Myocyte (in vitro differentiated cells): ENCODE measurements around the gene ZNF219. TPM values are rescaled to one million over a fixed set of nuclear protein-coding genes. Genes with fewer than 3 reads are reported as not detected.
A peak's percentile ranks its signal among the peaks of the same experiment; 100 is the strongest.

Experiments used
- DNase-seq: peaks from one replicate; pipeline ENCODE4 v3.0.0-alpha.2; 2012; ENCODE audit warnings: low read depth
- total RNA-seq: library from RNA; depleted of rRNA; stranded (reverse); fragments of >200 nt; gene quantifications from 2 replicates; pipeline ENCODE4 v1.2.3, GENCODE V29; 2014

The ZNF219 gene
- total RNA-seq, 1 donor from 2014 or later = 33.2 TPM

DNA sequence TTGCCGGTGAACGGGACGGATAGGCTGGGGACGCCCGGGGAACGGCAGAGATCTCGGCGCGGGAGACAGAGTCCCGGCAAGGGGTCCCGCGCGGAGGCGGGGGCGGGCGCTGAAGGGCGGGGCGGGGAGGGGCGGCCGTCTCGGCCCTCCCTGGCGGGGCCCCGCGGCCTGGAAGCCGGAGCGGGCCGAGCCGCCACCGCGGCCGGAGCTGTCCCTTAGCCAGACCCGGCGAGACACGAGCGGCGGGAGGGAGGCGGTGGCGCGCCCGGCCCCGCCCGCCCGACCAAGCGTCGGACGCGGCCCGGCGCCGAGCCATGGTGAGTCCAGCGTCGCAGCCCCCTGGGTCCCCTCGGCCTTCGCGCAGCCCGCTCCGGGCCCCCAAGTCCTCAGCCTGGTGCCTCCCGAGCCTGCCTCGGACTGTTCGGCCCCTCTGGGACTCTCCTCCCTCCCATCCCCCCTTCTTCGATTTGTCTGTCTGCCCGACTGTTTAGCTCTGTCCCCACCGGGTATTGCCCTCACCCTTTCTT is 28.3 kb downstream of the ZNF219 start, which contains the start of gene ARHGEF40:
TSS of gene ARHGEF40 (plus strand) at position 222 of the 527 bp plus-strand sequence. CDS start at position 315, 93 bp downstream.
- DNase-seq = peak; percentile 76

- peak; percentile 28 for DNase-seq
These were observed 28.9 kb downstream of the ZNF219 start for GRCh38 chr14:21069388-21070082.

GRCh38 chr14:21068521-21069387 is 29.7 kb downstream of the ZNF219 start:
- peak; percentile 53 for DNase-seq

DNA sequence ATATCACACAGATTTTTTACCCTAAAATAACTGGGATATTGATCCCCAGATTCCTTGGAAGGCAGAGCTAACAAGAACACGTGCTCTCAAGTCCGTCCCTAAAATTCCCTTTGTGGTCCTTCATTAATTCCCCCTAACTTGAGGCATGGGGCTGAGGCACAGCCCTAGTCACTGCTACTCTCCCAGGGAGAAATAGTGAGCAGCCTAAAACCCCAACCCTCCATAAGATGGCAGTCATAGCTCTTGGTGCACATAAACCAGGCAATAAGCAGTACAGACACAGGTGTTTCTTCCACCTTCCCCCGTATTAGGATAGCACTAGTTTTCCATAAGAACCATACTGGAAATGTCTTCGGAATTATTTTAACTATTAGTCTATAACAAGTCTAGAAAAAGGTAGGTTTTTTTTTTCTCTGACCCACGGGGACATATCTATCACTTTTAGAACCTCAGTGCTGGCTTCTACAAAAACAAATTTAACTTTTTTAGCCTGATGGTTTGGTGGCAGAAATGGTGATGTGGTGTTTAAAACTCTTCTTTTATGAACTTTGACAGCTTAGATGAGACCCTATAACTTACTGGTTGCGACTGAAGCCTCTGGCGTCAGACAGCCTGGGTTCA is 31.5 kb downstream of the ZNF219 start:
- no peak for DNase-seq

DNA sequence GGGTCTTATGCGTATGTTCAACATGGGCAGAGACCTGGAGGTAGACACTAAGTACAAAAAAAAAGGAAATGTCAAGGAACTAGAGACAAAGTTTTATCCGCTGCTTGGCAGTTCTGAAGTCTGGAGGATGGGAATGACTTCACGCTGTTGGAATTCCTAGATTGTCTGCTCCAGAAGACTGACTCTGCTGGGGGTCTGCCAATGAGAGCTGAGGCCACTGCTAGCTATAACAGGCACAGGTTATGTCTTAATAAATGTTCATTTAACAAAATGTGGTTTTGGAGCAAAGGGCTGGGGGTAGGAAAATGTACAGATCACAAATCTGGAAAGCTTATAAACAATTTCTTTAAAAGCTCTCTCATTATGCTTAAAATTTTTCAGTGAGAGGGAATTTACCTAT is 35.0 kb downstream of the ZNF219 start:
- peak; percentile 68 for DNase-seq

- no peak for DNase-seq
These were observed 37.1 kb downstream of the ZNF219 start for GRCh38 chr14:21061347-21061668.

- no peak for DNase-seq
These were observed 37.7 kb downstream of the ZNF219 start for GRCh38 chr14:21060614-21061346.

- no peak for DNase-seq
These were observed 38.4 kb downstream of the ZNF219 start for GRCh38 chr14:21059842-21060613.

DNA sequence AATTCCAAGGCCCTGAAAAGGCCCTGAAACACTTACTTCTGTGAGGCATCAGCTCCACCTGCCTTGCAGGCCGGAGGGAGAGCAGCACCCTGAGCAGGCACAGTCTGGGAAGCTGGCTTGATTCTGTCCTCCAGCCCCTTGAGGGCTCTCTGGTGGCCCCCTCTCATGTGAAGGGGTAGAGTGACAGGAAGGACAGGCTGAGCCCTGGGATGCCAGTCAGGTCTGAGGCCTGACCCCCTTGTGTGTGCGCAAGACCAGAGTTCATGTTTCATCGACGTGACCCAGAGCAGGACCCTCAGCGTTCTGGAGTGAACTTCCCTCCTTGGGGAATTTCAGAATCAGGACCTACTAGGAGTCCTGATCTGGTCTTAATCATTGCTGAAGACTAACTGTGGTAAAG is 39.6 kb downstream of the ZNF219 start:
- DNase-seq = no peak

- peak; percentile 47 for DNase-seq
These were observed 40.4 kb downstream of the ZNF219 start, which contains the start of gene RNASE8 for GRCh38 chr14:21057803-21058675. RNASE8 (plus strand) TSS chr14:21057822; CDS start chr14:21057893, 71 bp downstream.

DNA sequence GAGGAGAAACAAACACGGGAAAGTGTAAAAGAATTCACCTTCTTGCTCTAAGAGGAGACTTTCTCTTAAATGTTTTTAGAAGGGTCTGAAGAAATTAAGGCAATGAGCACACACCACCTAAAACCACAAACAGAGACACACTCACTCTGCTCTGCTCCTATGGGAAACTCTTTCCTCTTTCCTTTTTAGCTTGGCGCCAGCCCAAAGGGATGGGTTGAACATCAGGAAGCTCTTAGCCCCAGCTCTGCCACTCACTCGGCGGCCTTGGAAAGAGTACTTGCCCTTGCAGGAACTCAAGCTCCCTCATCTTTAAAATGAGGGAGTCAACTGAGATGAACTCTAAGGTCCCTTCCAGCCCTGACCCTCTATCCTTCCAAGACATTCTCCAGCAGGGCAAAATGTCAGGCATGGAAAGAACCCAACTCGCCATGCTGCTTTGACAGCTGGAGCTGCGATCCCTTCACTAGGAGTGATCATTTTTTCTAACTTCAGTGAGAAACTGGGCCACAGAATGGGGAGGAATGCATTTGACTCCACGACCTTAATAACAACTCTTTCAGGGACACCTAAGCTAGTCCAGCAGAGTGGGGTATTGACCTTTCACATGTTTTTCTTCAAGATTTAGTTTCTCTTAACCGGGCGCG is 41.8 kb downstream of the ZNF219 start:
- peak; percentile 35 for DNase-seq

DNA sequence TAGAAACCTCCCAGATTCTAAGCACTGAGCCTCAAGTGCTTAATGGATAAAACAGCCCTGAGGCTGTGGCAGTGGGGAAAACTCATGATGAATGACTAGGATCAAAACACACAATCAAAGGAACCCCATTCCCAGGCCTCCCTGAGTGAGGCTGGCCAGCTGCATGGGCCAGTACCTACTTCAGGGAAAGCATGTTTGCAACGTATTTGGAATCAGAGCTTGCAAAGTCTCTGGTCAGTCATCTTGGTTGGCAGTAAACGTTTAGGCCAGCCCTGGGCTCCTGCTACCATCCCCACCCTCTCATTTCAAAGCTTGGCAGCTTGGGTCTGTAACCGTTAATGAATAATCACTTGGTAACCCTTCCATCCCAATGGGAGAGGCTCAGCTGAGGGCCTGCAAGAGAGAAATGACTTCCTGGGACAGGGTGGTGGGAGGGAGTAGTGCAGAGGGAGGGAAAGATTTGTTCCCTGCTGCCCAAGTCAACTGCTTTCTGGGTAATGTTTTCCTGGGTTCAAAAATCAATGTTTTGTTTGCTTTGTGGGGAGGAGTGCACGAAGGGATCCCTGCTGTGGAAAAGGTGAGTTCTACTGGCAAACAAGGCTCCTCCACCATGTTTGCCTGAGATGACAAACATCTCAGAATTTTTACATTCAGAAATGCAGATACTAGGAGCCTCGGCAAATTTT is 42.9 kb downstream of the ZNF219 start:
- no peak for DNase-seq

- no peak for DNase-seq
These were observed 43.7 kb downstream of the ZNF219 start for GRCh38 chr14:21054768-21055145.

- no peak for DNase-seq
These were observed 44.2 kb downstream of the ZNF219 start for GRCh38 chr14:21054123-21054767.

- no peak for DNase-seq
These were observed 45.0 kb downstream of the ZNF219 start for GRCh38 chr14:21053184-21054122.

- no peak for DNase-seq
These were observed 47.9 kb downstream of the ZNF219 start for GRCh38 chr14:21050597-21050996.
